Head of caudate nucleus (tissue), 42 donors: ENCODE results near the gene YBX1.

Source experiments
- DNase-seq, 42 donors: peaks; one replicate each; pipeline versions ENCODE4 v3.0.0 to v3.0.0-alpha.2; 2020 to 2021; ENCODE audit warnings: mixed read lengths in 7 of 42
- intact Hi-C: fragments of 100-400 bp; cut with DNase I; formaldehyde crosslinking; loops from one replicate; pipeline ENCODE4 v1.15.0; 2022

Gene YBX1

DNA sequence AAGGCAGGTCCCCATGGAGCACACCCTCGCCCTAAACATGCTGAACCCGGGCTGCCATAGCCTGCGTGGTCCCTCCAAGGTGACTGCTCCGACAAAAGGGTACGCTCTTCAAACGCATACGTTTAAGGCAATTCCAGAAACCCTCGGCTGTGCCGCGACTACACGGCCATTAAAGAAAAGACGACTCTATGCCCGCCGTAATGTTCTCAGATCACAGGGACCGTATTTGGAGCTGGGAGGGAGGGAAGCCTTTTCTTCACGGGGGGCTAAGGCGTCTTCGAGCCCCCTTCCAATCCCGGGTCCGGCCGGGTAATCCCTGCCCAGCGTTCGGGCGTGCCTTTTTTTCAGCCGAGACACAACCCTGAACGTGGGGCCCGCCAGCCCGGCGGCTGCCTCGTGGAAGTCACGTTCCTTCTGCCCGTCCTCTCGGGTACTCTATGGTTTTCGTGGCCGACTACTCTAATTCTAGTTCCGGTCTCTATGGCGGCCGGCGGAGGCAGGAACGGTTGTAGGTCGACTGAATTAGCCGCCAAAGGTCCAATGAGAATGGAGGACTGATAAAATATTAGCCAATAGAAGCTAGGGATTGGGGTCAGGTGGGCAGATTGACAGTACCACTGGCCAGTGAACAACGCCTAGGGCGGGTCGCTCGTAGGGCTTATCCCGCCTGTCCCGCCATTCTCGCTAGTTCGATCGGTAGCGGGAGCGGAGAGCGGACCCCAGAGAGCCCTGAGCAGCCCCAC, at the start of gene YBX1:
TSS of gene YBX1 (plus strand) at position 678 of the 743 bp plus-strand sequence. CDS start 148 bp downstream, outside the sequence.
- intact Hi-C loops = loop anchor here (5.0 kb wide), 1 partner anchor 85 kb away; the partner anchor contains the start of genes C1orf50 and P3H1
- DNase-seq = peak; percentile 89 to 99 (median 96)

DNA sequence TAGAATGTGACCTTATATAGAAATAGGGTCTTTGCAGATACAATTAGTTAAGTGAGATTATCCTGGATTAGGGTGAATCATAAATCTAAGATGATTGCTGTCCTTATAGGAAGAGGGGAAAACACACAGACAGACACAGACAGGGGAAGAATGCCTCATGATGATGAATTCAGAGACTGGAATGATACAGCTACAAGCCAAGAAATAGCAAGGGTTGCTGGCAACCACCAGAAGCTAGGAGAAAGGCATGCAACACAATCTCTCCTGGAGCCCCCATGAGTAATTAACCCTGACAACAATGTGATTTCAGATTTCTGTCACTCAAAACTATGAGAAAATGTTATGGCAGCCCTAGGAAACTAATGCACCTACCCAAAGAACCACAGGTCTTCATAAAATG, 43.1 kb upstream of the YBX1 start:
- intact Hi-C loops = no loop called here
- DNase-seq = no peak

GRCh38 chr1:42646056-42646455, 36.2 kb upstream of the YBX1 start:
- intact Hi-C loops = no loop called here

DNA sequence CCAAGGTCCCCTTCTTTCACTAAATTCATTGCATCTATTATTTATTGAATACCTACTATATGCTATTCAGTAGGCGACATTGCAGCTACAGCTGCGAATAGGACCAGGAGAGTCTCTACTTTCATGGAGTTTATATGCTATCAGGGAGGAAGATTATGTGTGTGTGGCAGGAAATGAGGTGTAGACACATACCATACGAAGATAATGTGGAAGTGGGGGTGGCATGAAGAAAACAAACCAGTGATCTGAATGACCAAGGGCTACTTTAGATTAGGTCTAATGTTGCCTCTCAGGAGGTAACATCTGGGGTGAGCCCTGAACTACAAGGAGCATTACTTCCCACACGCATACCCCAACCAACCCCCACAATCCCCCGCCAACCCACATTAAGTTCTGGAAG, 25.0 kb upstream of the YBX1 start:
- DNase-seq = no peak
- intact Hi-C loops = no loop called here

More at GRCh38 chr1:42646056-42646455, 36.2 kb upstream of the YBX1 start:
- DNase-seq = no peak

GRCh38 chr1:42657981-42658876, 24.0 kb upstream of the YBX1 start, which contains the start of gene PPIH:
PPIH (plus strand) TSS chr1:42658423; CDS start chr1:42658447, 24 bp downstream.
- peak; percentile 93 to 98 (median 97) for DNase-seq
- intact Hi-C loops = no loop called here

DNA sequence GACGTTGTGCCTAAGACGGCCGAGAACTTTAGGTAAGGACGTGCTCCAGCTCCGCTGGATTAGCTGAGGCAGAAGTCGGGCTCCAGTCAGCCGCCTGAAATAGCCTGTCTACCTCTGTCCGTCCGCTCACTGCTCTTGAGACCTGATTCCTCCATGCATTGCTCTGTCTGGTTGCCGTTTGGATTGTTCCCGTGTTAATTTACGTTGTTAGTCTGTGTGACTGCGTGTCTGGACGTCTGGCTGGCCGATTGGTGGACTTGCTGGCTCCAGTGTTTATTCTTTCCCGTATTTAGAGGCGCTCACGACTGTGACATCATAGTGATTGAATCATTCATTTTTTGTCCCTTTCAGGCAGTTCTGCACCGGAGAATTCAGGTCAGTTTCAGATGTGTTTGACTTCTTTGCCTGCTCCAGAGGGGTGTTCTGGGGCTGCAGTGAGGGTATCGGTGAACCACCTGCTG, 23.3 kb upstream of the YBX1 start:
- peak in 1 of 42 donors; percentile 32 for DNase-seq
- intact Hi-C loops = no loop called here

GRCh38 chr1:42660907-42661500, 21.2 kb upstream of the YBX1 start:
- intact Hi-C loops = no loop called here
- no peak for DNase-seq

- no peak for DNase-seq
- intact Hi-C loops = no loop called here
Measured at GRCh38 chr1:42669936-42670335, 12.3 kb upstream of the YBX1 start.

- DNase-seq = no peak
- intact Hi-C loops = no loop called here
Measured at GRCh38 chr1:42670425-42670824, 11.8 kb upstream of the YBX1 start.

DNA sequence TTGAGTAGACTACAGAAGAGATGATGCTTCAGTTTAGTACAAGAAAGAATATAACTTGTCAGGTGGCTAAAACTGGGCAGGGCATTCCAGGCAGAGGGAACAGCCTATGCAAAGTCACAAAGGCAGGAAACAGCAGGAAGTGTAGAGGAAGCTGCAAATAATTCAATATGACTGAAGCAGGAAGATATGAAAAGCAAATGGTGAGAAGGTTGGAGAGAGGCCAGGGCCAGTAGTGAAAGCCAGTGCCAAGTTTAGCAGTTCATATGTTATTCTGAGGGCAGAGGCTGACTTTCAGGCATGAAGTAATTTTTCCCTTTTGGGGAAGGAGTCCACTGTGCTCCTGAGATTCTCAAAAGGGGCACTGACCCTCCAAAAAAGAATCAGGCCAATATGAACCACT, 8.0 kb upstream of the YBX1 start:
- intact Hi-C loops = no loop called here
- DNase-seq = no peak

DNA sequence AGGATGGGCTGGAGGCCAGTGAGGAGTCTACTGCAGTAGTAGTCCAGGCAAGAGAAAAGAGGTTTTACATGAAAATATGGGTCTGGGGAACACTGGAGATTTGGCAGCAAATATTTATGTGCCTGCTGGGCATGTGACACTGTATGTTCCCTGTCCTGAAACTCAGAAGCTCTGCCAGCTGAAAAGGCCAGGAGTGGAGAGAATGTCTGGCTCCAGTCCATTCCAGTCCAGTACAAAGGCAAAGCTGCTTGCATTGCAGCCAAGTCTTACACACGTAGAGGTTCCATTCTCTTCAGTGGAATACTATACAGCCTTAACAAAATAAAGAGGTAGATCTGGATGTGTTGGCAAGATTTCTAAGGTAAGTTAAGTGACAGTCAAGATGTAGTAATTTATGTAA, 7.5 kb upstream of the YBX1 start:
- intact Hi-C loops = no loop called here
- no peak for DNase-seq

DNA sequence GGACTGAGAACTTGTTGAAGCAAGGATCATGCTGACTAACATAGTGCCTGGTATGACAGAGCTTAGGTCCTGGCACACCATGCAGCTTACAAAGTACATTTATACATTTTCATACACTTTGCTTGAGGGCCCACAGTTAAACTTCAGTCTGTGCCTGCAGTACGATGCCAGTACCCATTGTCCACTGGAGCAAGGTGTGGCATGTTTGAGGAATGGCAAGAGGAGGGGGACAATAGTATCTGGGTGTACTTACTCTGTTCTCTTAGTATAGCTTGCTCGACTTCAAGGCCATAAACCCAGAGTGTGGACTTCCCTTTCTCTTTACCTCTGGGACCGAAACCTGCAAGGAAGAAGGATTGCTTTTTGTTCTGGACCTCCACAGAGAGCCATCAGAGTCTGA, 6.8 kb upstream of the YBX1 start:
- DNase-seq = no peak

DNA sequence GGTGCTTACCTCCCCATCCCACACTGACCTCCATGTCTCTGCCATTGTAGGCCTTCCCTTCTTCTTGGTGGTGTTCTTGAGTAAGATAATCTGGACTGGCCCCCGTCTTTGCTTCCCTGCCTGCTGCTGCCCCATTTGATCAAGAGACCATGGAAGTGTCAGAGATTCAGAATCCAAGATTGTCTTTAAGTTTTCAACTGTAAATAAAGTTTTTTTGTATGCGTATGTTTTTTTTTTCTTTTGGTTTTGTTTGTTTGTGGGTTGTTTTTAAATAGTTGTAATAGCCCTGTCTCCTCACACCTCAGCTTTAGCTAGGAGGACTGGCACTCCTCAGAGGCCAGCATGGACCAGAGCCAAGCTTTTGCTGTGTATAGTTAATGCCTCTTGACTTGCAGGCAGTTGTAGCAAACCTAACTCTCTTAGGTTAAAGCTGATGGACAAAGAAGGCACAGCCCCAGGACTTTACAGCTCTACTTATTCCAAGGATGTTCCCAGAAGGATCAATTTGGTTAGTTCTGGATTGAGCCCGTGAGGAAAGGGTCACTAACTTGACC, 5.6 kb upstream of the YBX1 start:
- DNase-seq = no peak

More for the DNA sequence above, 6.8 kb upstream of the YBX1 start:
- intact Hi-C loops = no loop called here

GRCh38 chr1:42679364-42679983, 2.7 kb upstream of the YBX1 start:
- intact Hi-C loops = no loop called here
- DNase-seq = peak in 6 of 42 donors; percentile 11 to 33 (median 17)

More for the DNA sequence above, 5.6 kb upstream of the YBX1 start:
- intact Hi-C loops = no loop called here

- intact Hi-C loops = loop anchor here (5.0 kb wide), 1 partner anchor 87 kb away; the partner anchor contains the start of genes C1orf50 and P3H1
- DNase-seq = no peak
Measured at GRCh38 chr1:42680055-42680454, 2.2 kb upstream of the YBX1 start.

- peak in 25 of 42 donors; percentile 5 to 66 (median 25) for DNase-seq
- intact Hi-C loops = loop anchor here (5.0 kb wide), 1 partner anchor 86 kb away; the partner anchor contains the start of genes C1orf50 and P3H1
Measured at GRCh38 chr1:42680921-42681683, 1.1 kb upstream of the YBX1 start.

GRCh38 chr1:42682484-42682738, 193 bp downstream of the YBX1 start:
- intact Hi-C loops = loop anchor here (5.0 kb wide), 1 partner anchor 85 kb away; the partner anchor contains the start of genes C1orf50 and P3H1
- peak in 2 of 42 donors; percentile 13 to 18 for DNase-seq
